Fibroblast of villous mesenchyme (primary cell): ENCODE data around the gene RYR2. TPM values are rescaled to one million over a fixed set of nuclear protein-coding genes. Genes with fewer than 3 reads are reported as not detected.

Experiments used
- DNase-seq: peaks from one replicate; pipeline ENCODE4 v3.0.0-alpha.2; 2010; ENCODE audit warnings: low read depth
- H3K4me3 ChIP-seq: 2 replicates; pipeline ENCODE4 v1.5.1; 2011; ENCODE audit warnings: low read depth, mild to moderate bottlenecking, low read length
- total RNA-seq: library from RNA; depleted of rRNA; stranded (reverse); fragments of >200 nt; gene quantifications from 2 replicates; pipeline ENCODE4 v1.2.3, GENCODE V29; 2012
- TF ChIP-seq, protein P1 (sequence below): IDR thresholded peaks from 2 replicates; pipeline ENCODE4 v1.5.1; 2012; ENCODE audit warnings: low read depth, mild to moderate bottlenecking, low read length; ENCODE audit not compliant: insufficient read depth

The RYR2 gene
- total RNA-seq, 1 donor, result not detected

- DNase-seq, result no peak
- H3K4me3 ChIP-seq, result no peak overlapping the region
- TF ChIP-seq, protein P1, sequence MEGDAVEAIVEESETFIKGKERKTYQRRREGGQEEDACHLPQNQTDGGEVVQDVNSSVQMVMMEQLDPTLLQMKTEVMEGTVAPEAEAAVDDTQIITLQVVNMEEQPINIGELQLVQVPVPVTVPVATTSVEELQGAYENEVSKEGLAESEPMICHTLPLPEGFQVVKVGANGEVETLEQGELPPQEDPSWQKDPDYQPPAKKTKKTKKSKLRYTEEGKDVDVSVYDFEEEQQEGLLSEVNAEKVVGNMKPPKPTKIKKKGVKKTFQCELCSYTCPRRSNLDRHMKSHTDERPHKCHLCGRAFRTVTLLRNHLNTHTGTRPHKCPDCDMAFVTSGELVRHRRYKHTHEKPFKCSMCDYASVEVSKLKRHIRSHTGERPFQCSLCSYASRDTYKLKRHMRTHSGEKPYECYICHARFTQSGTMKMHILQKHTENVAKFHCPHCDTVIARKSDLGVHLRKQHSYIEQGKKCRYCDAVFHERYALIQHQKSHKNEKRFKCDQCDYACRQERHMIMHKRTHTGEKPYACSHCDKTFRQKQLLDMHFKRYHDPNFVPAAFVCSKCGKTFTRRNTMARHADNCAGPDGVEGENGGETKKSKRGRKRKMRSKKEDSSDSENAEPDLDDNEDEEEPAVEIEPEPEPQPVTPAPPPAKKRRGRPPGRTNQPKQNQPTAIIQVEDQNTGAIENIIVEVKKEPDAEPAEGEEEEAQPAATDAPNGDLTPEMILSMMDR, result no peak
Observed at GRCh38 chr1:237570530-237570929, 528.5 kb downstream of the RYR2 start.

- H3K4me3 ChIP-seq, result no peak overlapping the region
- TF ChIP-seq, protein P1, result no peak
- DNase-seq, result no peak
Observed at GRCh38 chr1:237574536-237574935, 532.6 kb downstream of the RYR2 start.

DNA sequence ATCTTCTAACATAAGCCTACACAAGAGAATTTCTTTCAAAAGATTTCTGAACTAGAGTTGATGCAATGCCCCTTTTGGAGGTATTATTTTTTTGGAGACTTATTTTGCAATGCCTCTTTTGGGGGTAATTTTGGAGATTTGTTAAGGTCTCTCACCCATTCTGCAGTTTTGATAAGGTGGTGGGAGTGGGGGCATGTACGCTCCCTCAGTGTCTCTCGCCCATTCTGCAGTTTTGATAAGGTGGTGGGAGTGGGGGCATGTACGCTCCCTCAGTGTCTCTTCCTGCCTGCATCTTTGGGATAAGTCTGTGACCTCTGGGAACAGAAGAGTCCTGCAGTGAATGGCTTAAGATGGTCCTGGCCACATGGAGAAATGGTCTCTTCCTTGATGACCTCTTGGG lies 536.6 kb downstream of the RYR2 start:
- DNase-seq, result no peak

DNA sequence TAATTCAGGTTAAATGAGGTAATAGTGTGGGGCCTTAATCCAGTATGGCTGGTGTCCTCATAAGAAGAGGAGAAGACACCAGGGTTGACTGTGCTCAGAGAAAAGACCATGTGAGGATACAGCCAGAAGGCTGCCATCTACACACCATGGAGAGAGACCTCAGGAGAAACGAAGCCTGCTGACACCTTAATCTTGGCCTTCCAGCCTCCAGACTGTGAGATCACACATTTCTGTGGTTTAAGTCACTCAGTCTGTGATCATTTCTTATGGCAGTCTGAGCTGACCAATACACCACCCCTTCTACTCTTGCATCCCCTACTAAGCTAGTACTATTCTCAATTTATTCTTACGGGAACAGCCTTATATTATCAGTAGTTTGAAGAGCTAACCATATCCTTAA lies 538.7 kb downstream of the RYR2 start:
- no peak for DNase-seq
- no peak overlapping the region for H3K4me3 ChIP-seq
- TF ChIP-seq, protein P1, result no peak

More for the DNA sequence above, 536.6 kb downstream of the RYR2 start:
- H3K4me3 ChIP-seq, result no peak overlapping the region
- TF ChIP-seq, protein P1, result no peak

- DNase-seq, result no peak
- TF ChIP-seq, protein P1, result no peak
- H3K4me3 ChIP-seq, result no peak overlapping the region
Observed at GRCh38 chr1:237583270-237583669, 541.3 kb downstream of the RYR2 start.

DNA sequence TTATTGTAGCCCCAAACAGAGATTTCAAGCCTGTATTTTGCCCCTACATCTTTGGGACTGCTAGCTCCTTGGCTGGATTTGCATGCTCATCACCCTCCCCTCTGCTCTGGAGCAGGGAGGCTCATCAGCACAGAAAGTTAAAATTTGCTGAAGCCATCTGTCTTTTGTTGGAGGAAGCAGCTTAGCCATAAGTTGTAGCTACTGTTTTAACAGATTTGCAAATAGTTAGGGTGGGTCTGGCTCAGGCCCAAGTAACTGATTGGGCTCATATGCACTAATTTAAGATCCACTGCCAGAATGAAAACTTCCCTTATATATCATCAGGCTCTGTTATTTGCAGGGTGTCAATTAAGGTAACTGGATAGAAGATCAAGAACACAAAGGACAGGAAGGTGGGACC lies 541.8 kb downstream of the RYR2 start:
- no peak overlapping the region for H3K4me3 ChIP-seq
- TF ChIP-seq, protein P1, result no peak
- no peak for DNase-seq

DNA sequence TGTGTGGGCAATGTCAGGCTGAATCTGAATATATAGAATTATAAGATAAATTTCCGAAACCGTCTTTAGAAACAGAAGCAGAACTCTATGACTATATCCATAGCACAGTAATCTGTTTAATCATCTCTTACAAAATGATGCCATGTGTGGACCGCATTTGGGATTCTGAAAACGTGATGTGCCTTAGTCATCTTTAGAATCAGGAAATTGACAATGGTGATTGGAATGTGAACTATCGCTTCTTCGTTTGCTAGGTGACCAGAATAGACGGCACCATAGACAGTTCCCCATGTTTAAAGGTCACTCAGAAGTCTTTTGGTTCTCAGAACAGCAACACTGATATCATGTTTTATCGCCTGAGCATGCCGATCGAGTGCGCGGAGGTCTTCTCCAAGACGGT lies 548.4 kb downstream of the RYR2 start:
- DNase-seq, result no peak
- no peak overlapping the region for H3K4me3 ChIP-seq
- TF ChIP-seq, protein P1, result no peak
